ENCODE data around the gene NPLOC4.

The NPLOC4 gene

GRCh38 chr17:81640011-81640410 lies 3.1 kb upstream of the NPLOC4 start:
- TF ChIP-seq CTCF (IDR thresholded peaks at IDR 0.05): no peak
- Mint-ChIP-seq H3K9me3 (no peaks in the 10 kb centered on the region), H3K4me1 (peaks cover 34% of the 10 kb centered on the region), H3K36me3 (ENCODE audit: low read depth) (no peaks in the 10 kb centered on the region), H3K4me3 (no peak overlapping the region), H3K27me3 (ENCODE audit: low read depth, poor library complexity) (peaks cover 3% of the 10 kb centered on the region), H3K27ac (no peak overlapping the region)
- no peak for DNase-seq

GRCh38 chr17:81638683-81639082 lies 1.8 kb upstream of the NPLOC4 start:
- Mint-ChIP-seq H3K27me3 (ENCODE audit: low read depth, poor library complexity) (peaks cover 3% of the 10 kb centered on the region), H3K4me3 (peak overlapping the region; percentile 32), H3K9me3 (no peaks in the 10 kb centered on the region), H3K36me3 (ENCODE audit: low read depth) (no peaks in the 10 kb centered on the region), H3K27ac (no peak overlapping the region), H3K4me1 (peaks cover 34% of the 10 kb centered on the region)
- DNase-seq: no peak
- no peak for TF ChIP-seq CTCF (IDR thresholded peaks at IDR 0.05)

GRCh38 chr17:81635973-81636504 lies 873 bp downstream of the NPLOC4 start:
- Mint-ChIP-seq H3K4me3 (peak overlapping the region; percentile 94), H3K36me3 (ENCODE audit: low read depth) (peaks cover 13% of the 10 kb centered on the region), H3K9me3 (no peaks in the 10 kb centered on the region), H3K27ac (peak overlapping the region; percentile 93), H3K27me3 (ENCODE audit: low read depth, poor library complexity) (peaks cover 3% of the 10 kb centered on the region), H3K4me1 (peaks cover 31% of the 10 kb centered on the region)
- no peak for TF ChIP-seq CTCF (IDR thresholded peaks at IDR 0.05)
- no peak for DNase-seq

- no peak for TF ChIP-seq CTCF (IDR thresholded peaks at IDR 0.05)
- H3K4me3 Mint-ChIP-seq: peak overlapping the region; percentile 94
- peaks cover 31% of the 10 kb centered on the region for H3K4me1 Mint-ChIP-seq
- H3K36me3 Mint-ChIP-seq (ENCODE audit: low read depth): peaks cover 14% of the 10 kb centered on the region
- H3K9me3 Mint-ChIP-seq: no peaks in the 10 kb centered on the region
- H3K27me3 Mint-ChIP-seq (ENCODE audit: low read depth, poor library complexity): peaks cover 3% of the 10 kb centered on the region
- peak overlapping the region; percentile 93 for H3K27ac Mint-ChIP-seq
- no peak for DNase-seq
These were observed 1.5 kb downstream of the NPLOC4 start for GRCh38 chr17:81635431-81635830.

- Mint-ChIP-seq H3K4me3 (no peak overlapping the region), H3K27me3 (ENCODE audit: low read depth, poor library complexity) (peaks cover 3% of the 10 kb centered on the region), H3K9me3 (peaks cover under 1% of the 10 kb centered on the region), H3K27ac (peak overlapping the region; percentile 60), H3K36me3 (ENCODE audit: low read depth) (peaks cover 52% of the 10 kb centered on the region), H3K4me1 (peaks cover 15% of the 10 kb centered on the region)
- DNase-seq: no peak
- no peak for TF ChIP-seq CTCF (IDR thresholded peaks at IDR 0.05)
These were observed 5.4 kb downstream of the NPLOC4 start for GRCh38 chr17:81631482-81631881.

GRCh38 chr17:81630274-81630673 lies 6.6 kb downstream of the NPLOC4 start:
- Mint-ChIP-seq H3K36me3 (ENCODE audit: low read depth) (peaks cover 64% of the 10 kb centered on the region), H3K9me3 (peaks cover 10% of the 10 kb centered on the region), H3K27ac (peak overlapping the region; percentile 36), H3K27me3 (ENCODE audit: low read depth, poor library complexity) (no peaks in the 10 kb centered on the region), H3K4me3 (no peak overlapping the region), H3K4me1 (peaks cover 3% of the 10 kb centered on the region)
- no peak for TF ChIP-seq CTCF (IDR thresholded peaks at IDR 0.05)
- DNase-seq: no peak

Measured in nephron progenitor cell (in vitro differentiated cells).